SIG-M5 treated with dmso at 0.1 percent for 504 hours (cell line): ENCODE results near the gene WDR91.

ENCODE experiments used
- DNase-seq: peaks from one replicate; lab custom pipeline; 2025; ENCODE audit not compliant: unreplicated experiment; lab: John Stamatoyannopoulos, UW

WDR91 gene

GRCh38 chr7:135199439-135199838 lies 11.9 kb downstream of the WDR91 start:
- no peak for DNase-seq

- DNase-seq, result no peak
These were observed 13.2 kb downstream of the WDR91 start for GRCh38 chr7:135197906-135198655.

GRCh38 chr7:135197343-135197742 lies 14.0 kb downstream of the WDR91 start:
- no peak for DNase-seq

GRCh38 chr7:135195968-135196629 lies 15.2 kb downstream of the WDR91 start:
- DNase-seq, result no peak

GRCh38 chr7:135195156-135195555 lies 16.2 kb downstream of the WDR91 start:
- no peak for DNase-seq

GRCh38 chr7:135194494-135195095 lies 16.7 kb downstream of the WDR91 start:
- DNase-seq, result no peak

- DNase-seq, result no peak
These were observed 17.7 kb downstream of the WDR91 start for GRCh38 chr7:135193615-135194081.

GRCh38 chr7:135192914-135193536 lies 18.3 kb downstream of the WDR91 start:
- no peak for DNase-seq

- no peak for DNase-seq
These were observed 20.6 kb downstream of the WDR91 start for GRCh38 chr7:135190703-135191102.

GRCh38 chr7:135189961-135190360 lies 21.4 kb downstream of the WDR91 start:
- no peak for DNase-seq

GRCh38 chr7:135189221-135189662 lies 22.1 kb downstream of the WDR91 start:
- DNase-seq, result no peak

GRCh38 chr7:135188298-135188984 lies 22.9 kb downstream of the WDR91 start:
- DNase-seq, result no peak

GRCh38 chr7:135186841-135187253 lies 24.5 kb downstream of the WDR91 start:
- DNase-seq, result no peak

- no peak for DNase-seq
These were observed 25.1 kb downstream of the WDR91 start for GRCh38 chr7:135186261-135186540.

GRCh38 chr7:135185471-135186260 lies 25.7 kb downstream of the WDR91 start:
- DNase-seq, result no peak

- no peak for DNase-seq
These were observed 27.0 kb downstream of the WDR91 start for GRCh38 chr7:135184254-135184841.

GRCh38 chr7:135183478-135183877 lies 27.8 kb downstream of the WDR91 start:
- DNase-seq, result no peak

- no peak for DNase-seq
These were observed 29.2 kb downstream of the WDR91 start for GRCh38 chr7:135181929-135182678.

- no peak for DNase-seq
These were observed 29.9 kb downstream of the WDR91 start for GRCh38 chr7:135181261-135181928.
